GM12873 (cell line): ENCODE data around the gene C2orf49.

Experiments used
- TF ChIP-seq, protein P1 (sequence below): IDR thresholded peaks from 2 replicates; pipeline ENCODE4 v1.5.1; 2012; ENCODE audit warnings: low read depth, mild to moderate bottlenecking, moderate library complexity, low read length, control low read depth; ENCODE audit not compliant: insufficient read depth; ENCODE audit errors: missing control alignments

Gene C2orf49

DNA sequence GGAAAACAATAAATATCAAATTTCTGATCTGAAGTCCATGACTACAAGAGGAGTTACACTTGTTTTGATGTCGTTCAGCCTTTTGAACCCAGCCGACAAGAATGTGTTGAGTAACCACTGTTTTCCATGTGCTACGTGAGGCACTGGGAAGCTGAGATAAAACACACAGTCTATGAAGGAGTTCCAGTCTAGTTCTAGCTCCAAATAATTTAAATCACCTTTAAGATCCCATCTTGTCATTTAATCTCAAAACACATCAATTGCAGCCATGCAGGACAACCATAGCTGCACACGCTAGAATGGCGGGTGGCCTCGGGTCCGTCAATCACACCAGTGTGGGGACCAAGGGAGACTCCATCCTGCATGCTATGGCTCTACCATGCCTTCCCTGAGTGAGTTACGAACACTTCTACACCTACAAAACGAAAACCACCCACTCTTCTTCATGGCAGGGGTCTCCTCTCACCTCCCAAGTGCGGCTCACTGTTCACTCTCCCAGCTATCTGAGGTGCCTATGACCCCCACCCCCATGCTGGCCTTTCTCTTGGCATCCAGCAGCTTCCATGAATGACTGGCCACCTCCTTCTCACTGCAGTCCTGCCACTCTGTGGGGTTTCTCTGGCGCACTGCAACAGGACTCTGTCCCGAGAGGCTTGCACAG lies 57.7 kb downstream of the C2orf49 start:
- TF ChIP-seq, protein P1, sequence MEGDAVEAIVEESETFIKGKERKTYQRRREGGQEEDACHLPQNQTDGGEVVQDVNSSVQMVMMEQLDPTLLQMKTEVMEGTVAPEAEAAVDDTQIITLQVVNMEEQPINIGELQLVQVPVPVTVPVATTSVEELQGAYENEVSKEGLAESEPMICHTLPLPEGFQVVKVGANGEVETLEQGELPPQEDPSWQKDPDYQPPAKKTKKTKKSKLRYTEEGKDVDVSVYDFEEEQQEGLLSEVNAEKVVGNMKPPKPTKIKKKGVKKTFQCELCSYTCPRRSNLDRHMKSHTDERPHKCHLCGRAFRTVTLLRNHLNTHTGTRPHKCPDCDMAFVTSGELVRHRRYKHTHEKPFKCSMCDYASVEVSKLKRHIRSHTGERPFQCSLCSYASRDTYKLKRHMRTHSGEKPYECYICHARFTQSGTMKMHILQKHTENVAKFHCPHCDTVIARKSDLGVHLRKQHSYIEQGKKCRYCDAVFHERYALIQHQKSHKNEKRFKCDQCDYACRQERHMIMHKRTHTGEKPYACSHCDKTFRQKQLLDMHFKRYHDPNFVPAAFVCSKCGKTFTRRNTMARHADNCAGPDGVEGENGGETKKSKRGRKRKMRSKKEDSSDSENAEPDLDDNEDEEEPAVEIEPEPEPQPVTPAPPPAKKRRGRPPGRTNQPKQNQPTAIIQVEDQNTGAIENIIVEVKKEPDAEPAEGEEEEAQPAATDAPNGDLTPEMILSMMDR, result no peak

DNA sequence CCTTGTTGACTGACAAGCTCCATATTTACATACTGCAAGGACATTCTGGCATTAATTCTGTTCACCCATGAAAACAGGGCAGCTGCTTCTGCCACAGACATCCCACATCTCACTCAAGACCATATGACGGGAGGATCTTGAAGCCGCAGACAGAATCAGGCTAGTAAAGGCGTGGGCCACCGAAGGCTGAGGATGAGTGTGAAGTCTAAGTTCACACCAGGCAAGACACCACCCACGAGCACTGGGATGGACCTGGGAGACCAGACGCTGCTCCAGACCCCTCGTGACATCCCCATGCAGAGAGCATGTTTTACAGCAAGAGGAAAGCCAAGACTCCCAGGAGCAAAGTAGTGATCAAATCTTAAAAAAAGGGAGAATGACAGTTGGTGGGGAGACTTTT lies 58.4 kb downstream of the C2orf49 start:
- TF ChIP-seq, protein P1, result no peak

DNA sequence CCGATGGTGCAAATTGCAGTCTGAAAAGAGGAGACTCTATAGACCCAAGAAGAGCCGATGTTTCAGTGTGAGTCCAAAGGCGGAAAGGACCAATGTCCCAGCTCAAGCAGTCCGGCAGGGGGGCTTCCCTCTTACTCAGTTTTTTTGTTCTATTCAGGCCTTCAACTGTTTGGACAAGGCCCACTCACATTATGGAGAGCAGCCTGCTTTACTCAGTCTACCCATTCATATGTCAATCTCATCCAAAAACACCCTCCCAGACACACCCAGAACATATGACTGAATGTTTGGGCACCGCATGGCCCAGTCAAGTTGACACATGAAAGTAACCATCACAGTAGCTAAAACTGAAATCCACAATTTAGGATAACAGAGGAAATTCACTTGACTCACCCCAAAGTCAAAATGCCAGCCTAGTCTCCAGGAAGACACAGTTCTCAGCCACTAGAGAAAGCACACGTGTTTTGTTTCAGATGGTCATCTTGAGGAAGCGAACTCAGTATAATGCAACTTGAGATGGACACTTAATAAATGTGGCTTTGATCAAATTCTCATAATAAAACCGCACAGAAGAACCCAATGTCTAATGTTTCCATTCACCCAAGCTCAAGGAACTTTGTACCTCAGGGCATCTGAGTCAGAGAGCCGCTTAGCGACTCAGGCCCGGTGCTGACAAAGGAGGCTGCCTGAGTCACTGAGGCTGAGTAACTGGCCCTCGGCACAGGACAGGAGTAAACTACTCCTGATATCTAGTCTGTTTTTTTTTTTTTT lies 59.1 kb downstream of the C2orf49 start:
- TF ChIP-seq, protein P1, result no peak

DNA sequence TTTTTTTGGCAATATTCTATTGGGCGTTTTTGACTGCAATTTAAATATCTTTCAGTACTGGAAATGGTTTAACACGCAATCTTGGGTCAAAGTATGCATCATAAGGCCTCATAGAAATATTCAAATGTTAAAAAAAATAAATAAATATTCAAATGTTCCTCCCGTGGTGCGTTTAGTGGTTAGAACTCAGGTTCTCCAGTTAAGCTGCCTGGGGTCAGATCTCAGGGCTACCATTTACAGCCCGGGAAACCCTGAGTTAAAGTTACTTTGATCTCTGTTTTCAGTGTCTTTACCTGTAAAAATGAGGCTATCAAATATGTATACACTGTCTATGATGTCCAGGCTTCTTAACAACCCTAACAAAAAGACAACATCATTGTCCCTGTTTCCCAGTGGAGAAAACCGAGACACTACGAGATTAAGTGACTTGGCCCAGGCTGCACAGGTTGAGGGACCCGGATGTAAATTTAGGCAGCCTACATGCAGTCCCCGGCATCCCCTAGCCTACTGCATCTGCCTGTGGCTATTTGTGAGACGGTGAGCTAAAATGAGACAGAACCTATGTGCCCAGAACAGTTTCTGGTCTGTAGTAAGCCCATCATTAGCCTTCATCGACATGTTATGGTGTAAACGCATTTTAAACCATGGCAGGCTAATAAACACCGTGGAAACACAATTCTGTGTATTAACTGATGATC lies 59.8 kb downstream of the C2orf49 start:
- TF ChIP-seq, protein P1, result no peak

DNA sequence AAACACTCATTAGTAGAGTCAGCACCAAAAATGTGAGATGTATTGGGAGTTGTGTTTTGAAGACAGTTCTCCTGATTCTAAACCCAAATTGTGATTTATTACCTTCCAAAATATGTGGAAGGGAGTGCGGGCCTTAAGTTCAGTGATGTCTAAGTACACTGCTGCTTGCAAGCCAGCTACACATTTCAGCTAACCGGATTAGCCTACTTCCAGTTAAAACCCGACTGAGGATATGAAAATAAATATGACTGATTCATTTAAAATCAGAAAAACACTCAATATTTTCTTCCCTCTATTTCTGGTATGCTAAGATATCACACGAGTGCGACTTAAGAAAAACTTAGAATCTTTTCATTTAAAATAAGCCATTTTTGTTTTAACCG lies 60.6 kb downstream of the C2orf49 start:
- TF ChIP-seq, protein P1, result no peak

DNA sequence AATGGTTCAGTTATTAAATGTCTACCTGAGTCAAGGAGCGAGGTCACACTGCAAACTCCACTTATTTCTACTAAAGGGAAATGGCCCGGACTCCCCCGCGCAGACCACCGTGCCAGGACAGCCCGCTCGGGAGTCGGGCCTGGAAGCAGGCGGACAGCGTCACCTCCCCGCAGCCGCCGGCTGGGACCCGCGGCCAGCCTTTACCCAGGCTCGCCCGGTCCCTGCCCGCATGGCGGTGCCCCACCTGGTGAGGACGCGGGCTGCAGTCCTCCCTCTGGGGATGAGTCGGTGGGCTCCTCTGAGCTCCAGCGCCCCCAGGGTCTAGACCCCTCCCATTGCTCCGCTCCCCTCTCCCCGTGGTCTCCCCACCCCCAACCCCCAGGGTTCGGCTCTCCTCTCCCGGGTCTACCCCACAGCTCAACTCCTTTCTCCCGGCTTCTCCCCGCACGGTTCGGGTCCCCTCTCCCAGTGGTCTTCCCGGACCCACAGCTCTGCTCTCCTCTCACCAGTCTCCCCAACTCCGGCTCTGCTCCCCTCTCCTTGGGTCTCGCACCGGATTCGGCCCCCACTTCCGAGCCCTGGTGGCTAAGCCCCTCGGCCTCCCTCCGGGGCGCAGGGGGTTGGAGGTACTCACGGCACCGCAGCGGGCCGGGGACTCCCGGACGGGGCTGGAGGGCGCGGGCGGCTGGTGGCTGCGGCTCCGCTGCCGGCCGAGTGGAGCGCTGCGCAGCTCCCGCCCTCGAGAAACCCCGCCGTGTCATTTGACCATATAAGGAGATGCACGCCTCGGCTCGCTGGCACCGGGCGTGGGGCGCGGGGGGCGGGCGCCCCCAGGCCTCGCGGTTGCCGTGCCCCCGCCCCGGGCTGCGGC lies 61.2 kb downstream of the C2orf49 start, which contains the start of gene FHL2:
Gene FHL2 (minus strand): TSS at position 716 of the 871 bp plus-strand sequence. CDS start 12,535 bp downstream, outside the sequence.
- TF ChIP-seq, protein P1, result peak; percentile 49
